Hematopoietic multipotent progenitor cell treated with erythropoietin and hydrocortisone succinate and interleukin-3 and kit ligand, for 17 days (in vitro differentiated cells): ENCODE data around the gene CHST11.

ENCODE experiments used
- DNase-seq: peaks from one replicate; pipeline ENCODE4 v3.0.0-alpha.2; 2015; ENCODE audit warnings: low spot score

Gene CHST11

GRCh38 chr12:104460973-104461698 is 4.4 kb downstream of the CHST11 start:
- DNase-seq = no peak

DNA sequence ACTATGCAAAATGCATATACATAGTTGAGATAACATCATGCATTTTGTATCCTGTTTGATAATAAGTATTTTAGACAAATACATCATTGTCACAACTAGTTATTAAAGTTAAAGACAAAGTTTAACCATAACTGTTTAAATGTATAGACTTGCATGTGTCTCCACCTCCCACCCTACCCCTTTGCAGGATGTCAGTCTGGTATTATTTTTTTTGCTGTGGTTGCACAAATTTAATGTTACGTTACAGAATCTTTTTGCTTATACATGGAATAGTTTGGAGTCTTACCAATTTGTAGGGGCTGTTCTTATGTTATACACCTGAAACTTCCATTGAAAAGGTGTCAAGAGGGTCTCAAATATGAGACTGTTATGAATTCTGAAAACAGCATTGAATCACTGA is 5.6 kb downstream of the CHST11 start:
- DNase-seq = no peak

DNA sequence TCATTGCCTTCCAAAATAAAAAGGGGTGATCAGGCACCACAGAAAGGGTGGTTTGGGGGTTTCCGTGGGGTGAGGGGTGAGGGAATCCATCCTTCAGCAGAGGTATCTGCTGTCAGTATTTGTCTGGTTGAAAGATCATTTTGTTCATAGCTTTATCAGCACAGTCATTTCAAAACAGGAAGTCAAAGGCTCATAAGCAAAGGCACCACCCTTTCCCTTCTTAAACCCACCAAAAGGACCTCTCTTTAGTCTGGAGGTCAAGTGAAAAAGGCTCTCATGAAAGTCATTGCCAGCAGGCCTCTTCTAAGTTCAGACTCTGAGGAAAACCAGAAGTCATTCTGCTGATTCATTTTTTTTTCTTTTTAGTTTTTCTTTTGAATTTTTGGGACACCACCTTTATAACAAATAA is 6.2 kb downstream of the CHST11 start:
- DNase-seq = no peak

- DNase-seq = no peak
Observed at GRCh38 chr12:104463368-104463767, 6.6 kb downstream of the CHST11 start.

- no peak for DNase-seq
Observed at GRCh38 chr12:104464899-104465298, 8.2 kb downstream of the CHST11 start.

DNA sequence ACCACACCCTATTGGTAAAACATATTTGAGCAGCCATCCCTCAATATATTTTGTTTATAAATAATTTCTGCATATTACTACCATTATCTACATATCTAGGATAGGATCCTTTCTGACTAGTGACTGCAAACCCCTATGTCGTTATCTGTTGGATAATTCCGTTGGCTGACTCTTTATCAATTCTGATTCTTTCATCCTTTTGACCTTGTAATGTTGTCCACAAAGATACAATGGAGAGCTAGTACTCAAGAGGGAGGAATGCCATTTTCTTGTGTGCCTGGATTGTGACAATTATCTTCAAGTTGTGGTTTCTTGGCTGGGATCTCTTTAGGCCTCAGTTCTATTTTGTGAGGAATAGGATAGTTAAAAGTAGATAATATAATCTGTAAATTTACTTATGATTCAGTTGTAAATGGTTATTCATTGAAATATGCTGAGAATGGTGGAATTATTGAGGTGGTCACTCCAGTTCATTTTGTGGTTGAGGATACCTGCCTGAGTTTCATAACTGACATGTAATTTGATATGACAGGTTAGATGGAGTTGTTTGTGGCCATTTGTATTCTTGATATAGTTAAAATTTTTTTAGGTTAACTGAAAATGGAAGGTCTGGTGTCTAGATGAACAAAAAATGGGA is 10.1 kb downstream of the CHST11 start:
- no peak for DNase-seq

GRCh38 chr12:104467346-104467837 is 10.6 kb downstream of the CHST11 start:
- peak; percentile 65 for DNase-seq

DNA sequence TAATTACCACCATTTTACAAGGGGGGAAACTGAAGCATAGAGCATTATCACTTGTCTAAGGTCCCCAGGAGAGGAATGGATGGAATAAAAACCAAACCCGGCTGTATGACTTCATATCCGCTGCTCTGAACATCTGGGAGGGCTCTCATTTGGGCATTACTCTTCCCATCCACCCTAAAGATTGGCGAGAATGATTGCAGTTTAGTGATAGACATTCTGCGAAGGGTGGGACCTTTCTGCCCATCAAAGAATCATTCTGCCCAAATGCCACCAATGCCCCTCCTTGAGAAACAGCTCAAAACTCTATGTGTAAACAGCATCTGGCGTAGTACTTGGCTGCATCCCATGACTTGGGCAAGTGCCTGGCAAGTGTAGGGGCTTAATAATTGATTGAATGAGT is 11.6 kb downstream of the CHST11 start:
- peak; percentile 53 for DNase-seq

DNA sequence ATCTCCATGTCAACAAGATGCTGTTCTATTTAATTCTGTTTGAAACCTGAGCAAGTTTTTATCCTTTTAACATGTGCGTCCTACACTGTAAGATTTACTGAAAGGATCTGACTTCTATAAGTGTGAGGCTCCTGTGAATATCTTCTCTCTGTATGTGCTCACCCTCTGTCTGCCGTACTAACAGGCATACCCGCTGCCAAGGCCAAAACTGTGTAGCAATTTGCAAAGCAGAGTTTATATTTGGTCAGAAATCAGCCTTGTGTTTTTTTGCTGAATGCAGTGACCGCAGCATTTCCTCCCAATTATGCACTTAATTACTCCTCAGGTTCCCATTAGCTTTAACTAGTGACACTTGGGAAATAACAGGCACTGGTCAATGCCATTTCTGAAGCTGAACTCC is 12.3 kb downstream of the CHST11 start:
- no peak for DNase-seq

DNA sequence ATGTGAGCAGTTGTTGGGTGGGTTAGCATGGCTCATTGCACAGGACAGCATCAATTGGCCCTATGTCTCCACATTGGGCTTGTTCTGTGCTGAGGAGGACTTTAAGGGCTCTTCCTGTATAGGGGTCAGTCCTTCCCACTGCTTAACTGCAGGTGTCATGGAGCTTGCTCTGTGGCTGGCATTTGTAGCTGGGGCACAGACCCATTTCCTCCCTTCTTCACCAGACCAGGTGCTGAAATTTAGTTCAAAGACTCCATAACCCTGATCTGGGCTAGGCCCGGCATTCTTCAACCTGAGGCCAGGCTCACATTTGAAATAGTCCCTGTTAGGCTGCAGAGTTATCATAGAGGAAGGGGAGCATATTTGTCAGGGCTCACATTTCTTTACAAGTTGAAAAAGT is 12.8 kb downstream of the CHST11 start:
- no peak for DNase-seq

GRCh38 chr12:104470521-104470920 is 13.8 kb downstream of the CHST11 start:
- DNase-seq = no peak

DNA sequence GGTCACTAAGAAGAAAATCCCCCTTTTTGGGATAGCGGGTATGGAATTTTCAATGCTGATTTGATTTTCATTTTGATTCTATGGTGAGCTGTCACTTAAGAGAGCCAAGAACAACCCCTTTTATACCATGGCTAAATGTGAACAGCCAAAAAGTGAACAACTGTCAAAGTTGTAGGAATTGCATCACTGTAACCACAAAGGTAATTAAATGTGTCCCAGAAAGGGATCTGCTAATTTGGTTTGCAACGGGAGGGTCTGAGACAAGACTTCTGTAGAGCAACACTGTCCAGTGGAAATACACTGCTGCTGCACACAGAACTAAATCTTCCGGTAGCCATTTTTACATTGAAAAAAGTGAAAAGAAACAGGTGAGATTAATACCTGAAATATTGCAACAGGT is 14.6 kb downstream of the CHST11 start:
- no peak for DNase-seq

DNA sequence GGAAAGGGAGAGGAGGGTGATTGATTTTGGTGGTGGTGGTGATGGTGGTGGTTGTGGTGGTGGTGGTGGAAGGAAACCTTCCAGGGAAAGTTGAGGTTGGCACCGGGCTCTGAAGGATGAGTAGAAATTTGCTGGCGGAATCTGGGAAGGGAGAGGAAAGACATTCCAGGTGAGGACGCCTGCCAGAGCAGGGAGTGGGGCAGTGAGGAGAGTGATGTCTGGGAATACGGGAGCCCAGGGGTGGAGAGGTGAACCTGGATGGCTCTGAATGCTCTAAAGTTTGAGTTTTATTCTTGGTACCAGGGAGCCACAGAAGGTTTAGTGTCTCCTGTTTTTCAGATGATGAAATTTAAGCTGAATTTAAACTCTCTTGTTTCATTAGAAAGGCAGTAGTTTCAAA is 16.0 kb downstream of the CHST11 start:
- no peak for DNase-seq

GRCh38 chr12:104473374-104473983 is 16.7 kb downstream of the CHST11 start:
- DNase-seq = no peak

GRCh38 chr12:104475271-104475670 is 18.5 kb downstream of the CHST11 start:
- DNase-seq = no peak

DNA sequence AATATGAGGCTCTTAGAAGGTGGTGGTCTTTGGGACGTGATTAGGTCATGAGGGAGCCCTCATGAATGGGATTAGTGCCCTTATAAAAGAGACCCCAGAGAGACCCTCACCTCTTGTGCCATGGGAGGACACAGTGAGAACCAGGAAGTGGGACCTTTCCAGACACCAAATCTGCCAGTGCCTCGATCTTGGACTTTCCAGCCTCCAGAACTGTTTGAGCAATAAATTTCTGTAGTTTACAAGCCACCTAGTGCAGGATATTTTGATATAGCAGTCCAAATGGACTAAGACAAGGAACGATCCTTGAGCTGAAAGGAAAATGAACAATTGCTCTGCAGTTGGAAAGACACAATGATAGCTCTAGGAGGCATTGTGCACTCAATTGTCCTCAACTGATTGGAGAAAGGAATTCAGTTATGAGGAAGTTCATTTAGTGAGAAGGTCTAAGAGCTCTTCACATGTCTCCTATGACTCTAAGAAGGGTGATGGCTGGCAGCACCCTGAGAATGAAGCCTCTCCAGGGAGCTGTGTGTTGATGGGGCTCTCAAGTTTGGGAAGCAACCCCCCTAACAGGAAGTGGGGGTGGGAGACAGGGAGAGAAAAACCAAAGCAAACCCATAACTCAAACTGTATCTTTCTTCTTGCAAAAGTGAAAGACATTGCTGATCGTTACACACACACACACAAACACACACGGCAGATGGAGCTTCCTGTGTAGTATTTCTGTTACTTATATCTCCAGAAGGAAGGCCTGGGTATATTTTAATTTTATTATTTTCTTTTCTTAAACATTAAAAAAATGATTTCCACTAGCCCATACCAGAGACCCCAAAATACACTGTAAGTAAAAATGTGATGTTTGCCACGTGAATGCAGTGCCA is 21.0 kb downstream of the CHST11 start:
- DNase-seq = no peak

- peak; percentile 39 for DNase-seq
Observed at GRCh38 chr12:104478396-104479122, 21.8 kb downstream of the CHST11 start.

- no peak for DNase-seq
Observed at GRCh38 chr12:104479123-104479662, 22.4 kb downstream of the CHST11 start.

DNA sequence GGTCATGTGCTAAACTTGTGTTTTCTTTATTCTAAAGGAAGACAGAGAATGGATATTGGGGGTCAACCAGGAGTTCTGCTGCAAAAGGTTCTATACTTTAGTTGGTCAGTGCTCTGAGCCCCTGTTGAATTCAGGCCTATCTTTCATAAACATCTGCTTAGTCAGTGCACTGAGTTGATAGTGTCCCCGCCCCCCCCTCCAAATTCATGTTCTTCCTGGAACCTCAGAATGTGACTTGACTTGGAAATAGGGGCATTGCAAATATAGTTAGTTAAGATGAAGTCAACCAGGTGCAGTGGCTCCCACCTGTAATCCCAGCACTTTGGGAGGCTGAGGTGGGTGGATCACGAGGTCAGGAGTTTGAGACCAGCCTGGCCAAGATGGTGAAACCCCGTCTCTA is 23.3 kb downstream of the CHST11 start:
- DNase-seq = no peak

DNA sequence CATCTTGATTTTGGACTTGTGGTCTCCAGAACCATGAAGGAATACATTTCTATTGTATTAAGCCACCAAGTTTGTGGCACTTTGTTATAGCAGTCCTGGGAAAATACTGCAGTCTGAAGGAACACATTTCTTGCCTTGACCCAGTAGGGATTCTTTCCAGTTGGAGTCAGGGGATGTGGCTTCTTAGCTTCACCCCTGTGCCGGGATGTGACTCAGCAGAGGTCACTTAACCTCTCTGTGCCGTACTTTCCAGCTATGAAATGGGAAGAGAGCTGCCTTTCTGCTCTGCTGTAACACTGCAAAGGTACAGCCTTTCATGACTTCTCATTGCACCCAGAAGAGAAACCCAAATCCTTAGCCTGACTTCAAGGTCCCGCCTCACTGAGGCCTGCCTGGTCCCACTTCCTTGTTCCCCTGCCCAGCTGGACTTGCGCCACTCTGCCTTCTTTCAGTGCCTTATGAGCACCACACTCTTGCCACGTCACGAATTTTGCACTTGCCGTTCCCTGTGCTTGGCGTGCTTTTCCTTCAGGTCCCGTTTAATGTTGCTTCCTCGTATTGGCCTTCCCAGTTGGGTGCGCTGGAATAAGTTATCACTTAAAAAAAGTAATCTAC is 24.2 kb downstream of the CHST11 start:
- no peak for DNase-seq

GRCh38 chr12:104482113-104482512 is 25.4 kb downstream of the CHST11 start:
- DNase-seq = no peak
